K562 (cell line): ENCODE data around the gene MRPS15. TPM values are rescaled to one million over a fixed set of nuclear protein-coding genes. Genes with fewer than 3 reads are reported as not detected.

Source experiments
- ATAC-seq: fragments of 200-7000 bp; cut with Tn5 transposase; 3 replicates; pipeline ENCODE4 v1.9.1; 2020; ENCODE audit warnings: moderate library complexity
- BruUV-seq: library from RNA; stranded (reverse); fragments of 400-500 nt; replicated peaks from 2 replicates; lab custom pipeline; 2021; lab: Mats Ljungman, UMichigan
- CTCF ChIA-PET: fragments of 300-600 bp; formaldehyde crosslinking; extraction: SDS; loops from one replicate; lab custom pipeline; 2021; ENCODE audit warnings: low intra/inter-chr PET ratio; lab: Yijun Ruan, JAX
- POLR2A ChIA-PET: fragments of 300-600, 350-650 bp; sonication (Branson Sonifier 250); formaldehyde crosslinking; extraction: SDS; loops from one replicate; lab custom pipeline; 2021; ENCODE audit warnings: antibody characterized with exemption, inconsistent platforms; lab: Yijun Ruan, JAX
- DNase-seq, 4 experiments: peaks; one replicate each; pipeline versions ENCODE4 v3.0.0 to v3.0.0-alpha.2; 2011 to 2018; ENCODE audit warnings: low spot score in 3 of 4, mixed read lengths in 3 of 4; ENCODE audit errors: extremely low read depth in 1 of 4
- FAIRE-seq: peaks from 2 replicates; lab custom pipeline; 2011; peaks lifted over from hg19 to GRCh38; lab: Jason Lieb, UNC
- H2AFZ ChIP-seq: 2 replicates; pipeline ENCODE4 v1.6.0; 2011; ENCODE audit warnings: low read depth, low read length, control low read depth, inconsistent platforms
- H3K27ac ChIP-seq: fragments of 200-600 bp; 3 replicates; pipeline ENCODE4 v1.8.0; 2011; ENCODE audit warnings: low read depth, mild to moderate bottlenecking, control low read depth, inconsistent platforms, low read length, moderate library complexity, mixed read lengths; ENCODE audit errors: extremely low read depth
- H3K27me3 ChIP-seq, 2 experiments: fragments of 300-600 bp in 1 of 2; 2 replicates in 1 of 2; 3 replicates in 1 of 2; pipeline versions ENCODE4 v1.6.0 to v1.8.0; 2011; ENCODE audit warnings: inconsistent platforms in 2 of 2, low read length in 2 of 2, mild to moderate bottlenecking in 1 of 2, mixed read lengths in 1 of 2, moderate library complexity in 1 of 2; ENCODE audit not compliant: control insufficient read depth in 2 of 2, insufficient read depth in 2 of 2
- H3K36me3 ChIP-seq: fragments of 300-600 bp; 3 replicates; pipeline ENCODE4 v1.8.0; 2011; ENCODE audit warnings: mild to moderate bottlenecking, low read length, inconsistent platforms; ENCODE audit not compliant: control insufficient read depth, insufficient read depth
- H3K4me1 ChIP-seq, 2 experiments: fragments of 200-600 bp in 1 of 2; replicated peaks in 1 of 2; 2 replicates in 1 of 2; 3 replicates in 1 of 2; pipeline versions ENCODE4 v1.5.1 to v1.8.0; 2011; ENCODE audit warnings: inconsistent platforms in 2 of 2, low read length in 2 of 2, mild to moderate bottlenecking in 1 of 2, mixed read lengths in 1 of 2, moderate library complexity in 1 of 2; ENCODE audit not compliant: control insufficient read depth in 2 of 2, insufficient read depth in 2 of 2
- H3K4me2 ChIP-seq: 2 replicates; pipeline ENCODE4 v1.6.1; 2011; ENCODE audit warnings: low read length, control low read depth, inconsistent platforms, mixed read lengths; ENCODE audit not compliant: insufficient read depth
- H3K4me3 ChIP-seq: fragments of 200-600 bp; sonication (generic), shearing (Covaris generic); 2 replicates; pipeline ENCODE4 v1.5.1; 2016; ENCODE audit warnings: control low read depth, inconsistent platforms
- H3K79me2 ChIP-seq: fragments of 200-600 bp; 3 replicates; pipeline ENCODE4 v1.8.0; 2011; ENCODE audit warnings: low read length, inconsistent platforms; ENCODE audit not compliant: control insufficient read depth, insufficient read depth
- H3K9ac ChIP-seq, 2 experiments: 2 replicates each; pipeline versions ENCODE4 v1.6.0 to v1.6.1; 2011; ENCODE audit warnings: low read depth in 2 of 2, low read length in 2 of 2, control low read depth in 1 of 2, inconsistent platforms in 1 of 2, mild to moderate bottlenecking in 1 of 2, mixed read lengths in 1 of 2; ENCODE audit not compliant: insufficient read depth in 1 of 2
- H3K9me1 ChIP-seq: one replicate; pipeline ENCODE4 v1.6.0; 2011; ENCODE audit warnings: inconsistent platforms, mild to moderate bottlenecking, low read length, moderate library complexity; ENCODE audit not compliant: control insufficient read depth, insufficient read depth
- H3K9me3 ChIP-seq: replicated peaks from 2 replicates; pipeline ENCODE4 v1.5.1; 2011; ENCODE audit warnings: low read depth, low read length, inconsistent platforms; ENCODE audit not compliant: control insufficient read depth, insufficient read depth
- H4K20me1 ChIP-seq: replicated peaks from 2 replicates; pipeline ENCODE4 v1.6.1; 2011; ENCODE audit warnings: low read length, inconsistent platforms, mixed read lengths; ENCODE audit not compliant: control insufficient read depth, insufficient read depth
- E2F6 ChIP-seq, 2 experiments: IDR thresholded peaks; 2 replicates each; pipeline ENCODE4 v1.6.1; 2011; ENCODE audit warnings: borderline replicate concordance in 1 of 2, control low read depth in 1 of 2, low read depth in 1 of 2, low read length in 1 of 2, mild to moderate bottlenecking in 1 of 2, mixed read lengths in 1 of 2, moderate library complexity in 1 of 2; ENCODE audit not compliant: insufficient read depth in 1 of 2, insufficient read length in 1 of 2, poor library complexity in 1 of 2, severe bottlenecking in 1 of 2; ENCODE audit errors: extremely low read depth in 1 of 2
- SAFB2 ChIP-seq: fragments of 200-400 bp; formaldehyde crosslinking; IDR thresholded peaks from 2 replicates; pipeline ENCODE4 v1.6.1; 2018; ENCODE audit warnings: borderline replicate concordance, low read length, low read depth, moderate library complexity; ENCODE audit not compliant: severe bottlenecking
- WGBS: fragments of 100-300 bp; shearing (Covaris generic); methylation state at CpG from one replicate; pipeline ENCODE4 v1.1.6; 2016; ENCODE audit warnings: low coverage, mixed read lengths; ENCODE audit not compliant: insufficient coverage; ENCODE audit errors: missing lambda C conversion rate; 5-methylcytosine and 5-hydroxymethylcytosine counted together
- in situ Hi-C: fragments of 300-500 bp; cut with MboI; formaldehyde crosslinking; loops from 4 replicates; pipeline ENCODE4 v1.15.0; 2018; ENCODE audit warnings: inconsistent platforms, mixed read lengths
- intact Hi-C: fragments of 100-400 bp; cut with micrococcal nuclease; formaldehyde crosslinking; loops from 2 replicates; pipeline ENCODE4 v1.14.2; 2022
- polyA plus RNA-seq, 8 experiments: library from polyadenylated mRNA; depleted of rRNA in 4 of 8; stranded (reverse) in 5 of 8; unstranded in 3 of 8; fragments of >200 nt; fragmentation: Nextera tagmentation in 2 of 8; fragmentation: Illumina TruSeq in 1 of 8; extraction: Ambion mirVana in 2 of 8; extraction: Trizol in 1 of 8; gene quantifications; 2 replicates each; pipeline versions ENCODE4 v1.2.1 to v1.2.3, GENCODE V29; 2011 to 2014; ENCODE audit warnings: inconsistent platforms in 1 of 8, missing spikeins in 1 of 8
- total RNA-seq, 7 experiments: library from RNA; depleted of rRNA in 6 of 7; stranded (reverse); fragments of >200 nt in 6 of 7; fragmentation: Illumina TruSeq in 2 of 7; extraction: Trizol in 2 of 7; gene quantifications; 2 replicates each; pipeline versions ENCODE4 v1.2.1 to v1.2.3, GENCODE V29; 2011 to 2021; ENCODE audit warnings: low replicate concordance in 1 of 7

Gene MRPS15
- total and polyA plus RNA-seq, 9 of the 15 experiments (the other 6 are each of a cell fraction or from before 2014, with no cell fraction given): 62.9 to 286 (median 149) TPM

GRCh38 chr1:36508257-36508656 lies 44.1 kb upstream of the MRPS15 start:
- in situ Hi-C loops: no loop called here
- FAIRE-seq: no peak
- no peaks in the 10 kb centered on the region for H3K9me3 ChIP-seq
- H3K4me2 ChIP-seq: no peak overlapping the region
- H3K9me1 ChIP-seq: no peaks in the 10 kb centered on the region
- no TSS peak for BruUV-seq
- no peaks in the 10 kb centered on the region; a peak in 2 of 5 replicates for H3K4me1 ChIP-seq
- ChIA-PET CTCF (interaction anchor here (0.6 kb wide), 1 partner anchor 165 kb away, joined by 3 read pairs; no protein-coding TSS in a partner anchor), POLR2A (interaction anchor here (0.6 kb wide), 1 partner anchor 55 kb away, joined by 3 read pairs; no protein-coding TSS in a partner anchor)
- H3K36me3 ChIP-seq: no peaks in the 10 kb centered on the region
- no peaks in the 10 kb centered on the region for H3K79me2 ChIP-seq
- intact Hi-C loops: no loop called here
- no peak overlapping the region for H3K27ac ChIP-seq
- peaks cover 3 to 12% of the 10 kb centered on the region in 2 experiments; a peak in 3 of 5 replicates for H3K27me3 ChIP-seq
- H3K9ac ChIP-seq: no peak overlapping the region
- WGBS: 37% methylated on average over 3 of the region's 3 CpGs
- no peaks in the 10 kb centered on the region for H4K20me1 ChIP-seq
- H3K4me3 ChIP-seq: no peak overlapping the region
- ATAC-seq: no peak
- TF ChIP-seq E2F6 (IDR thresholded peaks at IDR 0.05; ENCODE audit: borderline replicate concordance in 1 of 2, extremely low read depth in 1 of 2, insufficient read depth in 1 of 2, insufficient read length in 1 of 2, low read depth in 1 of 2, low read length in 1 of 2, poor library complexity in 1 of 2, severe bottlenecking in 1 of 2) (no peak), SAFB2 (no peak)
- H2AFZ ChIP-seq: no peak overlapping the region
- no peak for DNase-seq
